Cortex of kidney (tissue), 1 donor: ENCODE results near the gene STARD13.

Experiments
- DNase-seq: peaks from one replicate; lab custom pipeline; 2025; lab: John Stamatoyannopoulos, UW

The STARD13 gene

DNA sequence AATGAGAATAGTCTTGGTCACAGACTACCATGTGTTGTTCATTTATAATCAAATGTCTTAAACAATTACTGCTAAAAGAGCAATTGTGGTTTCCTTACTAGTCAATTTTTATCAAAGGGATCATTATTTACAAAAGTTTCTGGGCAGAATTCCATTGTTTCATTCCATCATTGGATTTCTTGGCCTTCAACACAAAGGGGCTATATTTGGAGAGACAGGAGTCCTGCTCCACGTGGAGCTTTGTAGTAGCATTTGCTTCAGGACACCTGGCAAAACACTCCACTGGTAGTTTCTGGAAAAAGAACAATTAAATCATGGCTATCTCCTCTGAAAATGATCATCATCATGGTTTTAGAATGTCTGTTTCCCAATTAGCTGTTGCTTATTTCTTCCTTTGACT, 22.3 kb upstream of the STARD13 start:
- no peak for DNase-seq

DNA sequence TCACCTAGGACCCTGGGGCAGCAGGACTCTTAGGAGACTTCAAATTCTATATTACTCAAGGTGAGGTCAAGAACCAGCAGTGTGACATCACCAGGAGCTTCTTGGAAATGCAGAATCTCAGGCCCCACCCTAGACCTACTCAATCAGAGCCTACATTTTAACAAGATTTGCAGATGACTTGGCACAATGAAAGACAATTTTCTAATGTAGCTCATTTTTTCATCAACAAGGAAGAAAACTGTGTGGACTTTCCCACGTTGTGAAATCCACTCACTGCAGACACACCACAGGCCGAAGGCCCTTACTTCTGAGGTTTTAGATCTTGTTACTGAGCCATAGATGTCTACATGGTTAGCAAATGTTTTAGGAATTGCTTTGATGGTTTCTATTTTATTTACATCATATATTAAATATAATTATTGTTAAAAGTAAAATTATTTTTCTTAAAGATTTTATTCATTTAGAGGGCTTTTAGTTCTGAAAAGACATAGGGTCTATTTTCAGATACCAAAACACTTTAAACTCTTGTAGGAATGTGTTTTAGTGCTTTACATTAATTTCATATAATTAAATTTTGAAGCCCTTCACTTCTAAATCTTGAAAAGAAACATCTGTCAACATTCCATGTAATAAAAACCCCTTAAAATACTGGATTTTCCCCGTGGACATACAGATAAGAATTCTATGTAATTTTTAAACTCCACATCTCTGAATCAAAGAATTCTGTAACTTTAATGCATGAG, 18.5 kb upstream of the STARD13 start:
- no peak for DNase-seq

DNA sequence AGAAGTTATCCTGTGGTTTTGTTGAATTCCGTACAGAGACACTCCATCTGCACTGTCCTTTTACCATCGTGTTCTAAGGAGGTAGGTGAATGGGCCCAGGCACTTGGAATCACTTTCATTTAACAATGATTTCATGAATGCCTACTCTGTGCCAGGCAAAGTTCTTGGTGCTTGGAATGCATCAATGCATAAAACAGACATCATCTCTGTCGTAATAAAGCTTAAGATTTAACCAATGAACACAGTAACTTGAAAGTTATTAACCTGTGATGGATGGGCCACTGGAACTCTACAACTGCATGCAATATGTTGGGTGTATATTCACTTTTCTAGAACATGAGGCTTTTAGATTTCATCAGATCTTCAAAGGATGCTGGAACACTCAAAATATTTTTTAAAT, 14.1 kb upstream of the STARD13 start:
- no peak for DNase-seq

GRCh38 chr13:33296793-33297425, 11.4 kb upstream of the STARD13 start:
- DNase-seq, result no peak

GRCh38 chr13:33292712-33293111, 7.2 kb upstream of the STARD13 start:
- no peak for DNase-seq

DNA sequence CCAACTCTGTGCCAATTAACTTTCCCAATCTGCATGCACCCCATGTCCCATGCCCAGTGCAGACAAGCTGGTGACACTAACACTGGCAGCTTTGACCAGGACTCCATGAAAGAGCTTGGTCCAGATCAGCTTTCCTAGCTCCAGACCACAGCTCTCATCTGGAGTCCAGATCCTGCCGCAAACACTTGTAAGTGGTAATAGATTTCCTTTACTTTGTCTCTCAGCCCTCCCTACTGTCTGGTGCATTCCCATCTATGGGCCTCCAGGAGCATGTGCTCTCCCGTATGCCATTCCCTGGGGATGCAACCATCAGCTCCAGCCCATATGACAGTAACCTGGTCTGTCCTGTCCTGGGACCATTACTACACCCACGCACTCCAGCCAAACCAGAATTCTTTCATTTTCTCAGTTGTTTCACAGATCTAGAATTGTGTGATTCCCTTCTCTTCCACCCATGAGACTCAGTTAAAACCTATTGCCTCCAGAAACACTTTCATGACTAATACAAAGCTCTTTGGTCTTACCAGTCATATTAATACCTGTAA, 4.9 kb upstream of the STARD13 start:
- DNase-seq, result no peak

DNA sequence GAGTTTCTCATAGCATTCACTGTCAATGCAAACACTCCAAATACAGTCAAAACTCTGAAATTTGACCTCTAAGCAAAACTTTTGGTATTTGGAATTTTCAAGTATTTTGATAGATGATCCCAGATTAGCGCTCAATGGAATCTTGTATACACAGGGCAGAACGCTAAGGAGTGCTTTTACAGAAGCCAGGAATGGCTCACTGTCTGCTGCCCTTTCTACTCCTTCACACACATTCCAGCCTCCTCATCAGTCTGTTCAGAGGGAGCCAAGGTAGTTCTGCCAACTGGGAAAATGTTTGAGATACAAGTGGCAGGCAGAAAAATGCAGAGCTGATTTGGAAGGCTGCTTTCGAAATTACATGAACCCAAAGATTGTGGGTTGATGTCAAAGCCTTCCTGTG, 4.4 kb upstream of the STARD13 start:
- no peak for DNase-seq

DNA sequence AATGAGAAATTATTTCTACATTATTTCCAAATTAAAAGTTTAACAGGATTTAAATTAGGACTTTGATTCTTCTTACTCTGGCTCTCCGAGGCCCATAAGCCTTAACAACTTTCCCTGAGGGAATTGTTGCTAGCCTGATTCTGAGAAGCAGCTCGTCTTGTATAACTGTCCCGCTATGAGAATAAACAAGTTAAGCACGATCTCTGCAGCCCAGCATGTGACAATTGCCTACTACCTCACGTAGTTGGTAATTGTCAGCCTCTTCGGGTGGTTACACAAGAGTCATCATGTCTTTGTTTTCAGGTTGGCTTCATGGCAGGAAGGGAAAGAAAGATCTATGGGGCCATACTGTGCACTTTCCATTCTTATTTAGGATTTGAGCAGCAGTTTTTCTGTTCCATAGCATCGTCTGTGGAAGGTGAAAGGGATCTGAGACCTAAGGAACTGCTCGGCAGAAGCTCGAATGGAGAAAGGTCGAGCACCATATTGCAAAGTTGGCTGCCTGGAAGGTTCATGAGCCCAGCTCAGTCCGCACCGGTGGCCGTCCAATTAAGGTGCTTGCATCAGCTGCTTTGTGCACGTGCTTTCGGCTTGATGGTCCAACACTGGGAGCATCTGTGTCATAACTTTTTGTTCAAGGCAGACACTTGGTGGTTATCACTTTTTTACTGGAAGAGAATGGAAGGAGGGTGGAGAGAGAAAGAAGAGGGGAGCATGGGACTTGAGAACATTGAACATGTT, 1.8 kb upstream of the STARD13 start:
- DNase-seq, result no peak

GRCh38 chr13:33286128-33286527, 573 bp upstream of the STARD13 start:
- DNase-seq, result no peak

- no peak for DNase-seq
These were observed 639 bp downstream of the STARD13 start for GRCh38 chr13:33284916-33285315.

GRCh38 chr13:33284031-33284430, 1.5 kb downstream of the STARD13 start:
- no peak for DNase-seq

DNA sequence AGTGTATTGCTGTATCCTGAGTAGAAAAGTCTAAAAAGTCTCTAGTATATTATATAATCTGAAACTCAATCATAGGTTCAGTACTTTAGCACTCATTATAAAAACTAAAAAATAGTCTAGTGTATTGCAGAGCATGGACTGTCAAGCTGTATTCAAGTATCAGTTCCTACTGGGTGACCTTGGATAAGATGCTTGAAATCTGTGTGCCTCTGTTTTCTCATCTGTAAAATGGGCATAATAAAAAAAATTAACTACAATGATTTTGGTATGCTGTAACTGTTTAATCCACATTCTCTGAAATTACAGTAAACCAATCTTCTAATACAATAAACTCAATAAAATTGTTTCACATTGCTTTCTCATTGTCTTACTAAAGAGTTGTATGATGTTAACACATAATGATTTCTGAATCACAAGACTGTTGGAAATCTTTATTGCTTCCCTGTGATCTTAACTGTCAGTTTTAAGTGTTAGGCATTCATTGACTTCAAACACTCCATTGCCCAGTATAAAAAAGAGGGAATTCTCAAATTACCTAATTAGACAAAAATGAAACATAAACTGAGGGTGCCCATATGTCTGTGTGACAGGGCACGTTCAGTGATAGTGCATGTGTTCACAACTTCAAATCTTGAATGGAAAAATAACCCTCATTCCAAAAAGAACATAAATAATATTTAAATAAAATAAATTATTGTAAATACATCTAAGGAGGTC, 2.2 kb downstream of the STARD13 start:
- DNase-seq, result no peak

- no peak for DNase-seq
These were observed 3.5 kb downstream of the STARD13 start for GRCh38 chr13:33281951-33282595.

DNA sequence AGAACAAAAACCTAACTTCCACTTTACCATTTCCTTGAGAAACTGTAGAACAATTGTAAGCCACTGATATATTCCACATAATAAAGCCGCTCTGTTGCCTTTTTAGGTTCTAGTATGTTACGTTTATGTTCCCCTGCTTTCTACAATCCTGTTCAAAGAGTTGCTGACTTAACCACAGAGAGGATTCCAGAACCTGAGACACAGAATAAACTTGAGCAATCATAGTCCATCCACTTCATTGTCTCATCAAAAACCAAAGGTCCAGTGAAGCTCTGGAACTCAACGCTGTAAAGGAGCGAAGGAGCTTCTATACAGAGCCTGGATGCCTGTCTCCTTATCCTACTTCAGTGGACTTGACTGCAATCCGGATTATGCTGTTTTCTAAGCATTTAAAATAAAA, 4.6 kb downstream of the STARD13 start:
- DNase-seq, result no peak

DNA sequence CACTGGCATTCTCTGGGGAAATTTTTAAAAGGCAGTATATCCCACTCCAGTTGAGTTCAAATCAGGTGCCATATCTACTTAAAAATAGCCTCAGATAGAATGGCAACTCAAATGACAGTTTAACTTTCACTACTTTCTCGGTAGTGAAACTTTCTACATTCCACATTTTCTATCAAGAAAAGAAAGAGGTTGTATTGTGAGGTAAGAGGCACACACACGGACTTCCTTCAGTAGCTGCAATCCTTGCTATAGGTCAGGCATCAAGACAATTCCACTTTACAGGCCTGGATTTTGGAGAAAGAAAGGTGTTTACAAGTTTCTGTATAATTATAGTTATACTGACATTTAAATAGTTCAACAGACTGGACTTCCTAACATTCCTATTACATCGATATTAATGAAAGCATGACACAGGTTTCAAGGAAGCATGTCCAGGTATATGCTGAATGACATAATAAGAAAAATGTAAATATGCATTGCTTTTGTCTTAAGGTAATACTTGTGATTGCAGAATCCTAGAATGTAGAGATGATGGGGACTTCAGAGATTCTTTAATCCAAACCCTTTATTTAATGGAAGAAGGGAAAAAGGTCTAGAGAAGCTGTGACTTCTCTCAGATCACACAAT, 5.2 kb downstream of the STARD13 start:
- no peak for DNase-seq

GRCh38 chr13:33279414-33280278, 5.9 kb downstream of the STARD13 start:
- no peak for DNase-seq

DNA sequence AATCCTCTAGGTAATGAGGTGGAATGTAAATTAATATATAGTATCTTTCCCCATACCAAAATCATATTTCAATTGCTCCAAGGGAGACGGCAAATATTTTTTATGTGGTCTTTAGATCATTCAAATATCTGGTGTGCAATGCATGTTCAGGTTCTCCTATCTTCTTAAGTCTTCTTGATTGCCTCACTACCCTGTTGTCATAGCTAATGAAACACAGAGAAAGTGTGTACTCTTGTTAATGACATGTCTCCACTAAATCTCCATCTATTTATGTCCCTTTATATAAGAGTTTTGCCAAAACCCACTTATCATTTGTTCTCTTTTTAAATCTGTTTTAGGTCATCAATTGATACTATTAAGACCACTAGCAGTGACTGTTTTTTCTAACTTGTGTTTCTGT, 6.6 kb downstream of the STARD13 start:
- no peak for DNase-seq

GRCh38 chr13:33277946-33278345, 7.6 kb downstream of the STARD13 start:
- DNase-seq, result no peak

GRCh38 chr13:33277037-33277740, 8.4 kb downstream of the STARD13 start:
- DNase-seq, result no peak

GRCh38 chr13:33276570-33276969, 9.0 kb downstream of the STARD13 start:
- no peak for DNase-seq
